Sigmoid colon (tissue), 7 donors: ENCODE measurements around the gene NGFR. TPM values are rescaled to one million over a fixed set of nuclear protein-coding genes. Genes with fewer than 3 reads are reported as not detected.

Source experiments
- DNase-seq: peaks from one replicate; pipeline ENCODE4 v3.0.0-alpha.2; 2019
- H3K27ac ChIP-seq, 4 donors: fragments of 200-600 bp; sonication (generic); one replicate each; pipeline ENCODE4 v1.5.1; 2016 to 2019; ENCODE audit warnings: mild to moderate bottlenecking in 1 of 4
- H3K27me3 ChIP-seq, 3 donors: fragments of 200-600 bp; sonication (generic); one replicate each; pipeline ENCODE4 v1.5.1; 2019; ENCODE audit warnings: mild to moderate bottlenecking in 1 of 3
- H3K36me3 ChIP-seq, 4 donors: fragments of 200-600 bp; sonication (generic); one replicate each; pipeline ENCODE4 v1.5.1; 2016 to 2019
- H3K4me1 ChIP-seq, 4 donors: fragments of 200-600 bp; sonication (generic); one replicate each; pipeline ENCODE4 v1.5.1; 2017 to 2019
- H3K4me3 ChIP-seq, 4 donors: fragments of 200-600 bp; sonication (generic); one replicate each; pipeline ENCODE4 v1.5.1; 2017 to 2019; ENCODE audit warnings: mild to moderate bottlenecking in 2 of 4, moderate library complexity in 1 of 4
- H3K9me3 ChIP-seq, 4 donors: fragments of 200-600 bp in 3 of 4; sonication (generic) in 3 of 4; one replicate each; pipeline versions ENCODE4 v1.5.1 to v1.6.1; 2013 to 2019
- EP300 ChIP-seq, 4 donors: sonication (generic); formaldehyde crosslinking; IDR thresholded peaks; one replicate each; pipeline ENCODE4 v1.6.1; 2017; ENCODE audit warnings: antibody characterized with exemption in 4 of 4
- POLR2A ChIP-seq, 2 donors: fragments of 450-650 bp; IDR thresholded peaks; one replicate each; pipeline ENCODE4 v1.6.1; 2016; ENCODE audit warnings: antibody characterized with exemption in 2 of 2, mild to moderate bottlenecking in 2 of 2, moderate library complexity in 2 of 2
- POLR2AphosphoS5 ChIP-seq, 4 donors: sonication (generic); formaldehyde crosslinking; IDR thresholded peaks; one replicate each; pipeline ENCODE4 v1.6.1; 2017; ENCODE audit warnings: antibody characterized with exemption in 4 of 4
- WGBS, 2 donors: extraction: QIAGEN DNeasy Blood & Tissue Kit; methylation state at CpG; one replicate each; pipeline ENCODE4 v1.1.7; 2013; 5-methylcytosine and 5-hydroxymethylcytosine counted together
- intact Hi-C: fragments of 100-400 bp; cut with DNase I; formaldehyde crosslinking; loops from one replicate; pipeline ENCODE4 v1.15.1; 2023
- polyA plus RNA-seq, 3 donors: library from polyadenylated mRNA; stranded (reverse); fragments of 200-250 nt; gene quantifications; one replicate each; pipeline ENCODE4 v1.2.3, GENCODE V29; 2013
- total RNA-seq, 4 donors: library from RNA; depleted of rRNA; stranded (reverse); fragments of >200 nt; gene quantifications; one replicate each; pipeline ENCODE4 v1.1.0, GENCODE V29; 2016
- TF ChIP-seq, protein P1 (sequence below), 4 experiments: fragments of 450-650 bp in 3 of 4; fragments of 200-600 bp in 1 of 4; IDR thresholded peaks; one replicate each; pipeline ENCODE4 v1.5.1; 2016 to 2019; ENCODE audit warnings: antibody characterized with exemption in 4 of 4, mild to moderate bottlenecking in 3 of 4, moderate library complexity in 2 of 4
- donor health status: healthy with polysubstance abuse.
- donor health status: Bipolar disorder and iron deficiency.
- donor health status: healthy.

Gene NGFR
- total and polyA plus RNA-seq, 7 donors: 0.46 to 15.2 (median 6.9) TPM

DNA sequence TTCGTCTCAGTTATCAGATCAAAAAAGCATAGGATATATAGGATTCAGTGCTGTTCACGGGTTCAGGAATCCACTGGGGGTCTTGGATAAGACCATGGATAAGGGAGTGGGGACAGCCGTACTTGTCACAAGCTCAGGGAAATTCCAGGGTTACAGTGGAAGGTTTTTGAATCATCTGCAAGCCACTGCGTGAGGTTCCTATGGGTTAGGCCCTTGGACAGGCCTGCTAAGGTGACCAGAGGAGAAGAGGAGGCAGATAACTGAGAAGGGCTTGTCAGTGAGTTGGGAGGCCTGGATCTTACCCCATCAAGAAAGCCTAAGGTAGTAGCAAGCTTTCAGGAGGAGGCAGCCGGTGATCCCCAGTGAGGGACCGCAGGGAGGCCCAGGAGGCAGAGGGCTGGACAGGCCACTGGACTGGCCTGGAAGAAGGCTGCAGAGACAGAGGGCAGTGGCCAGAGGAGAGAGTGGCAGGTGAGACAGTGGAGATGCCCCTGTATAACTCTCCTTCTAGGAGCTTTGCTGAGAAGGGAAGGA is 27.3 kb downstream of the NGFR start:
- Histone ChIP-seq H3K9me3 (no peaks in the 10 kb centered on the region), H3K27ac (peak overlapping the region in 1 of 4 donors; percentile 15), H3K36me3 (no peaks in the 10 kb centered on the region), H3K4me1 (no peaks in the 10 kb centered on the region), H3K4me3 (no peak overlapping the region), H3K27me3 (no peaks in the 10 kb centered on the region)
- 85 to 86% methylated on average over 6 of the region's 6 CpGs for WGBS, 2 donors
- no peak for TF ChIP-seq EP300 (IDR thresholded peaks at IDR 0.05)
- no peak for TF ChIP-seq POLR2A (IDR thresholded peaks at IDR 0.05)
- TF ChIP-seq, protein P1, sequence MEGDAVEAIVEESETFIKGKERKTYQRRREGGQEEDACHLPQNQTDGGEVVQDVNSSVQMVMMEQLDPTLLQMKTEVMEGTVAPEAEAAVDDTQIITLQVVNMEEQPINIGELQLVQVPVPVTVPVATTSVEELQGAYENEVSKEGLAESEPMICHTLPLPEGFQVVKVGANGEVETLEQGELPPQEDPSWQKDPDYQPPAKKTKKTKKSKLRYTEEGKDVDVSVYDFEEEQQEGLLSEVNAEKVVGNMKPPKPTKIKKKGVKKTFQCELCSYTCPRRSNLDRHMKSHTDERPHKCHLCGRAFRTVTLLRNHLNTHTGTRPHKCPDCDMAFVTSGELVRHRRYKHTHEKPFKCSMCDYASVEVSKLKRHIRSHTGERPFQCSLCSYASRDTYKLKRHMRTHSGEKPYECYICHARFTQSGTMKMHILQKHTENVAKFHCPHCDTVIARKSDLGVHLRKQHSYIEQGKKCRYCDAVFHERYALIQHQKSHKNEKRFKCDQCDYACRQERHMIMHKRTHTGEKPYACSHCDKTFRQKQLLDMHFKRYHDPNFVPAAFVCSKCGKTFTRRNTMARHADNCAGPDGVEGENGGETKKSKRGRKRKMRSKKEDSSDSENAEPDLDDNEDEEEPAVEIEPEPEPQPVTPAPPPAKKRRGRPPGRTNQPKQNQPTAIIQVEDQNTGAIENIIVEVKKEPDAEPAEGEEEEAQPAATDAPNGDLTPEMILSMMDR (IDR thresholded peaks at IDR 0.05): no peak
- TF ChIP-seq POLR2AphosphoS5 (IDR thresholded peaks at IDR 0.05): no peak
- DNase-seq: no peak
- intact Hi-C loops: no loop called here

DNA sequence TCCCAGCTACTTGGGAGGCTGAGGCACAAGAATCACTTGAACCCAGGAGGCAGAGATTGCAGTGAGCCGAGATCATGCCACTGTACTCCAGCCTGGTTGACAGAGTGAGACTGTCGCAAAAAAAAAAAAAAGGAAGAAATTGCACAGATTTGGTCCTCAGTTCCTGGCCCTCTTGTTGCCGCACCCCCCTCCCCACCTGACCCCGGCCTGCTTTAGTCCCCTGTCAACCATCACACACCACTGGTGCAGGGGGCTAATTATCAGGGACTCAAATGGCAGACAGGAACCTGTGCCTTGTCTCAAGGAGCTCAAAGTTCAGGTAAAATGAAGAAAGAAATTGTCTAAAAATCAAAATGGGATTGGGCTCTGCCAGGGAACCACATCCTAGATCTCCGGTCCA is 28.1 kb downstream of the NGFR start:
- DNase-seq: no peak
- Histone ChIP-seq H3K4me3 (no peak overlapping the region), H3K9me3 (no peaks in the 10 kb centered on the region), H3K27me3 (no peaks in the 10 kb centered on the region), H3K36me3 (no peaks in the 10 kb centered on the region), H3K4me1 (no peaks in the 10 kb centered on the region), H3K27ac (no peak overlapping the region)
- TF ChIP-seq POLR2A (IDR thresholded peaks at IDR 0.05): no peak
- TF ChIP-seq, protein P1 (IDR thresholded peaks at IDR 0.05): no peak
- no peak for TF ChIP-seq EP300 (IDR thresholded peaks at IDR 0.05)
- TF ChIP-seq POLR2AphosphoS5 (IDR thresholded peaks at IDR 0.05): no peak
- intact Hi-C loops: no loop called here
- 73 to 84% methylated on average over 5 of the region's 5 CpGs for WGBS, 2 donors

DNA sequence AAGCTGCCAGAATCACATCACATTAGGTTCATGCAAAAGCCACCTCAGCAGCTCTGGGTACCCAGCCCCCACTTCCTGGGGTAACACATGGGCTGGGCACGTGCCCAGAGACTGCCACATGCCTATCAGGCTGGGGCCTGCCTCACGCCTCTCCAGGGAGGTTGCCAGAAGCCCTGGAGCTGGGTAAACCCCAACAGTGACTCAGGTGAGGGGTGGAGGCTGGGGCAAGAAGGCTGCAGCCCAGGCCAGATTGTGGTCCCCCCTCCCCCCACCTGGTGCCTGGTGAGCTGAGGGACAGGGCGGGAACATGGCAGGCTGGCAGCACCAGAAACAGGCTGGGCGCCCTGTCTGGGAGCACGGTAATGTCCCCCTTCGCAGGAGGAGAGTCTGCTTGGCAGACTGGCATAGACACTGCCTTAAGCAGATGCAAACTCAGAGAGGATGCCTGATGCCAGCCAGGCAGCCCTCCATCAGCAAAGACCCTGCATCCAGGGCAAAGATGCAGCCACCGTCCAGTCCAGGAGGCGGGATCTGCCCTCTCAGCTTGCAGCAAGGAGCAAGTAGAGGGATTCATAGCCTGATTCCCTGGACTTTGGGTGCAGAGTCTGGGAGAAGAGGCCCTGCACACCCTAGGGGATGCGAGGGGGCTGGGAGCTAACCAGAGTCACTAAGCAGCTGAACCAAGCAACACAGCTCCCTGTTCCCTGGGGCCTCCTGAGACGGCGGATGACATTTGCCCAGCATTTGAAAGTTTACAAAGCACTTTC is 28.8 kb downstream of the NGFR start:
- H3K36me3 ChIP-seq: no peaks in the 10 kb centered on the region
- TF ChIP-seq POLR2AphosphoS5 (IDR thresholded peaks at IDR 0.05) (no peak), POLR2A (IDR thresholded peaks at IDR 0.05) (no peak), EP300 (IDR thresholded peaks at IDR 0.05) (no peak)
- TF ChIP-seq, protein P1 (IDR thresholded peaks at IDR 0.05): no peak
- H3K4me3 ChIP-seq: no peak overlapping the region
- WGBS, 2 donors: 67 to 74% methylated on average over 11 of the region's 11 CpGs
- intact Hi-C loops: no loop called here
- no peaks in the 10 kb centered on the region for H3K4me1 ChIP-seq
- no peaks in the 10 kb centered on the region for H3K27me3 ChIP-seq
- no peak for DNase-seq
- no peaks in the 10 kb centered on the region for H3K9me3 ChIP-seq
- no peak overlapping the region for H3K27ac ChIP-seq

DNA sequence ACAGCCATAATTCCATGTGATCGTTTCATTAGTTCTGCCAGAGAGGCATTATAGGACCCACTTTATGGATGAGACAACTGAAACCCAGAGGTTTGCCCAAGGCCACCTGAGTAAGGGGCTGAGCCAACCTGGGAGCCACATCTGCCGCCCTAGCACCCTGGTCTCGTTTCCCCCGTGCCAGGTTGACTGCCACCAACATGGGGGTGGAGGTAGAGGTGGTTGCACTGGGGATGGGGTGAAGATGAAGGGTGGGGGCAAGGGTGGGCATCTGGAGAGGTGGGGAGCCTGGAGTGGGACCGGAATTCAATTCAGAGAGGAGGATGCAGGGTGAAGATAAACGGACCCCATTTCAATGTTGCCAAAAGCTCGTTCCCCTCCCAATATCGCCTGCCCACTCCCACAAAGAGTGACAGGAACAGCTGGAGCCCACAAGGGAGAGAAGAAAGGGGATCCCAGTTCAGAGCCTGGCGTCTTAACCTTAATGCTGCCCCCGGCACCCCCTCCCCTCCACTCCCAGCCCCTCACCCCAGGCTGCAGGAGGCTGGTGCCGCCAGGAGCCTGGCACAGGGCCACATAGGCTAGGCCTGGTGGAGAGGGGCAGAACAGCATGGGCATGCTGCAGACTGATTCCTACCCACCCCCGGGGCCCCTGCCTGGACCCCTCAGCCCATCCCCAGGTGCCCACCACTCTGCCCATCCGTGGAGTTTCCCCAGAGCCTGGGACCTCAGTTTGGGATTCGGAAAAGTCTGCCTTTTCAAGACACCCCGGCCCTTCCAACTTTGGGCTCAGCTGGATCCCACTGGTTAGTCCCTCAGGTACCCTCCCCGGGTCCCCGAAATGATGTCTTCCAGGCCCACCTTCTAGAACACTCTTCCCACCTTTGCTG is 29.6 kb downstream of the NGFR start:
- H3K36me3 ChIP-seq: no peaks in the 10 kb centered on the region
- DNase-seq: peak; percentile 56
- no peaks in the 10 kb centered on the region for H3K27me3 ChIP-seq
- intact Hi-C loops: no loop called here
- no peaks in the 10 kb centered on the region for H3K4me1 ChIP-seq
- H3K4me3 ChIP-seq: no peak overlapping the region
- H3K27ac ChIP-seq: no peak overlapping the region
- no peaks in the 10 kb centered on the region for H3K9me3 ChIP-seq
- TF ChIP-seq, protein P1 (IDR thresholded peaks at IDR 0.05): no peak
- TF ChIP-seq EP300 (IDR thresholded peaks at IDR 0.05): no peak
- no peak for TF ChIP-seq POLR2A (IDR thresholded peaks at IDR 0.05)
- TF ChIP-seq POLR2AphosphoS5 (IDR thresholded peaks at IDR 0.05): no peak
- WGBS, 2 donors: 80 to 85% methylated on average over 17 of the region's 17 CpGs
